ENCODE results near the gene PEMT.
"Not testable (repeated sequence)": the region's sequence is repeated elsewhere in the genome, so short reads cannot be mapped to it uniquely, and the experiment has no call there.

The PEMT gene

GRCh38 chr17:17467720-17468119 is 123.8 kb downstream of the PEMT start:
- Histone ChIP-seq H3K9me3 (ENCODE audit: control insufficient read depth, insufficient read depth, low read length) (no peaks in the 10 kb centered on the region), H3K4me1 (ENCODE audit: insufficient read depth, low read length) (no peaks in the 10 kb centered on the region), H3K9ac (ENCODE audit: low read depth, low read length) (no peak overlapping the region), H3K36me3 (ENCODE audit: insufficient read depth, low read length) (no peaks in the 10 kb centered on the region)

GRCh38 chr17:17467016-17467415 is 124.5 kb downstream of the PEMT start:
- Histone ChIP-seq H3K36me3 (ENCODE audit: insufficient read depth, low read length) (no peaks in the 10 kb centered on the region), H3K9me3 (ENCODE audit: control insufficient read depth, insufficient read depth, low read length) (no peaks in the 10 kb centered on the region), H3K9ac (ENCODE audit: low read depth, low read length) (no peak overlapping the region), H3K4me1 (ENCODE audit: insufficient read depth, low read length) (no peaks in the 10 kb centered on the region)

- Histone ChIP-seq H3K4me1 (ENCODE audit: insufficient read depth, low read length) (no peaks in the 10 kb centered on the region), H3K9me3 (ENCODE audit: control insufficient read depth, insufficient read depth, low read length) (no peaks in the 10 kb centered on the region), H3K36me3 (ENCODE audit: insufficient read depth, low read length) (no peaks in the 10 kb centered on the region), H3K9ac (ENCODE audit: low read depth, low read length) (no peak overlapping the region)
These were observed 125.0 kb downstream of the PEMT start for GRCh38 chr17:17466511-17466910.

- not testable (repeated sequence) for H3K9ac ChIP-seq (ENCODE audit: low read depth, low read length); H3K4me1 ChIP-seq (ENCODE audit: insufficient read depth, low read length); H3K36me3 ChIP-seq (ENCODE audit: insufficient read depth, low read length); H3K9me3 ChIP-seq (ENCODE audit: control insufficient read depth, insufficient read depth, low read length)
These were observed 125.6 kb downstream of the PEMT start for GRCh38 chr17:17465878-17466277.

GRCh38 chr17:17463821-17464220 is 127.7 kb downstream of the PEMT start:
- Histone ChIP-seq H3K9ac (ENCODE audit: low read depth, low read length) (no peak overlapping the region), H3K9me3 (ENCODE audit: control insufficient read depth, insufficient read depth, low read length) (no peaks in the 10 kb centered on the region), H3K4me1 (ENCODE audit: insufficient read depth, low read length) (no peaks in the 10 kb centered on the region), H3K36me3 (ENCODE audit: insufficient read depth, low read length) (no peaks in the 10 kb centered on the region)

GRCh38 chr17:17462048-17462824 is 129.3 kb downstream of the PEMT start:
- Histone ChIP-seq H3K36me3 (ENCODE audit: insufficient read depth, low read length) (no peaks in the 10 kb centered on the region), H3K9ac (ENCODE audit: low read depth, low read length) (no peak overlapping the region), H3K9me3 (ENCODE audit: control insufficient read depth, insufficient read depth, low read length) (no peaks in the 10 kb centered on the region; the same call in 1 of the 2 replicates), H3K4me1 (ENCODE audit: insufficient read depth, low read length) (no peaks in the 10 kb centered on the region)

GRCh38 chr17:17460038-17460437 is 131.5 kb downstream of the PEMT start:
- no peaks in the 10 kb centered on the region for H3K4me1 ChIP-seq (ENCODE audit: insufficient read depth, low read length)
- H3K9ac ChIP-seq (ENCODE audit: low read depth, low read length) = no peak overlapping the region
- no peaks in the 10 kb centered on the region; the same call in 1 of the 2 replicates for H3K9me3 ChIP-seq (ENCODE audit: control insufficient read depth, insufficient read depth, low read length)
- H3K36me3 ChIP-seq (ENCODE audit: insufficient read depth, low read length) = no peaks in the 10 kb centered on the region

GRCh38 chr17:17457680-17458079 is 133.8 kb downstream of the PEMT start:
- Histone ChIP-seq H3K4me1 (ENCODE audit: insufficient read depth, low read length) (no peaks in the 10 kb centered on the region), H3K36me3 (ENCODE audit: insufficient read depth, low read length) (no peaks in the 10 kb centered on the region), H3K9me3 (ENCODE audit: control insufficient read depth, insufficient read depth, low read length) (no peaks in the 10 kb centered on the region; the same call in 1 of the 2 replicates), H3K9ac (ENCODE audit: low read depth, low read length) (no peak overlapping the region)

- Histone ChIP-seq H3K36me3 (ENCODE audit: insufficient read depth, low read length) (no peaks in the 10 kb centered on the region), H3K9ac (ENCODE audit: low read depth, low read length) (no peak overlapping the region)
These were observed 135.3 kb downstream of the PEMT start for GRCh38 chr17:17456251-17456650.

More at GRCh38 chr17:17456251-17456650, 135.3 kb downstream of the PEMT start:
- Histone ChIP-seq H3K4me1 (ENCODE audit: insufficient read depth, low read length) (no peaks in the 10 kb centered on the region), H3K9me3 (ENCODE audit: control insufficient read depth, insufficient read depth, low read length) (no peaks in the 10 kb centered on the region; the same call in 1 of the 2 replicates)
